ENCODE data around the gene NR1I2.

The NR1I2 gene

GRCh38 chr3:119817583-119818363 lies 35.9 kb downstream of the NR1I2 start:
- in situ Hi-C loops (cut with HindIII; ENCODE audit: low sequenced_read_pairs) = no loop called here

GRCh38 chr3:119818937-119819336 lies 37.0 kb downstream of the NR1I2 start:
- in situ Hi-C loops (cut with HindIII; ENCODE audit: low sequenced_read_pairs) = no loop called here

GRCh38 chr3:119819806-119820205 lies 37.9 kb downstream of the NR1I2 start:
- in situ Hi-C loops (cut with HindIII; ENCODE audit: low sequenced_read_pairs) = no loop called here

- in situ Hi-C loops (cut with HindIII; ENCODE audit: low sequenced_read_pairs) = no loop called here
These were observed 43.9 kb downstream of the NR1I2 start for GRCh38 chr3:119825820-119826219.

GRCh38 chr3:119826711-119827608 lies 45.1 kb downstream of the NR1I2 start:
- in situ Hi-C loops (cut with HindIII; ENCODE audit: low sequenced_read_pairs) = no loop called here

GRCh38 chr3:119829420-119829819 lies 47.5 kb downstream of the NR1I2 start:
- in situ Hi-C loops (cut with HindIII; ENCODE audit: low sequenced_read_pairs) = no loop called here

GRCh38 chr3:119831022-119831421 lies 49.1 kb downstream of the NR1I2 start:
- in situ Hi-C loops (cut with HindIII; ENCODE audit: low sequenced_read_pairs) = no loop called here

- in situ Hi-C loops (cut with HindIII; ENCODE audit: low sequenced_read_pairs) = no loop called here
These were observed 50.1 kb downstream of the NR1I2 start for GRCh38 chr3:119831941-119832371.

GRCh38 chr3:119834754-119835370 lies 53.0 kb downstream of the NR1I2 start:
- in situ Hi-C loops (cut with HindIII; ENCODE audit: low sequenced_read_pairs) = no loop called here

- in situ Hi-C loops (cut with HindIII; ENCODE audit: low sequenced_read_pairs) = no loop called here
These were observed 53.7 kb downstream of the NR1I2 start for GRCh38 chr3:119835556-119835955.

GRCh38 chr3:119841808-119842471 lies 60.0 kb downstream of the NR1I2 start:
- in situ Hi-C loops (cut with HindIII; ENCODE audit: low sequenced_read_pairs) = no loop called here

GRCh38 chr3:119849126-119849525 lies 67.2 kb downstream of the NR1I2 start:
- in situ Hi-C loops (cut with HindIII; ENCODE audit: low sequenced_read_pairs) = no loop called here

- in situ Hi-C loops (cut with HindIII; ENCODE audit: low sequenced_read_pairs) = no loop called here
These were observed 74.8 kb downstream of the NR1I2 start for GRCh38 chr3:119856695-119857094.

- in situ Hi-C loops (cut with HindIII; ENCODE audit: low sequenced_read_pairs) = no loop called here
These were observed 77.1 kb downstream of the NR1I2 start for GRCh38 chr3:119858957-119859356.

GRCh38 chr3:119859728-119860127 lies 77.8 kb downstream of the NR1I2 start:
- in situ Hi-C loops (cut with HindIII; ENCODE audit: low sequenced_read_pairs) = no loop called here

GRCh38 chr3:119861681-119862080 lies 79.8 kb downstream of the NR1I2 start:
- in situ Hi-C loops (cut with HindIII; ENCODE audit: low sequenced_read_pairs) = no loop called here

GRCh38 chr3:119862616-119863015 lies 80.7 kb downstream of the NR1I2 start:
- in situ Hi-C loops (cut with HindIII; ENCODE audit: low sequenced_read_pairs) = no loop called here

- in situ Hi-C loops (cut with HindIII; ENCODE audit: low sequenced_read_pairs) = no loop called here
These were observed 82.6 kb downstream of the NR1I2 start for GRCh38 chr3:119864476-119864875.
